Upper lobe of right lung (tissue), 1 donor: ENCODE measurements around the gene LRRC8E. TPM values are rescaled to one million over a fixed set of nuclear protein-coding genes. Genes with fewer than 3 reads are reported as not detected.

Experiments used
- ATAC-seq: fragments of 200-7000 bp; cut with Tn5 transposase; one replicate; pipeline ENCODE4 v1.9.1; 2020; ENCODE audit warnings: mild to moderate bottlenecking, moderate library complexity
- DNase-seq: peaks from one replicate; pipeline ENCODE4 v3.0.0-alpha.2; 2020
- H3K27ac ChIP-seq: fragments of 200-600 bp; one replicate; pipeline ENCODE4 v1.8.0; 2022
- H3K27me3 ChIP-seq: fragments of 200-600 bp; one replicate; pipeline ENCODE4 v1.8.0; 2022; ENCODE audit warnings: mild to moderate bottlenecking
- H3K36me3 ChIP-seq: fragments of 200-600 bp; one replicate; pipeline ENCODE4 v1.8.0; 2022
- H3K4me1 ChIP-seq: fragments of 200-600 bp; one replicate; pipeline ENCODE4 v1.8.0; 2022
- H3K4me3 ChIP-seq: fragments of 200-600 bp; one replicate; pipeline ENCODE4 v1.8.0; 2022; ENCODE audit warnings: mild to moderate bottlenecking
- H3K9me3 ChIP-seq: fragments of 200-600 bp; one replicate; pipeline ENCODE4 v1.8.0; 2022
- CTCF ChIP-seq: fragments of 200-600 bp; IDR thresholded peaks from one replicate; pipeline ENCODE4 v1.8.0; 2022; ENCODE audit warnings: antibody characterized with exemption
- intact Hi-C: fragments of 100-400 bp; cut with DNase I; formaldehyde crosslinking; loops from one replicate; pipeline ENCODE4 v1.11.0; 2022
- total RNA-seq: library from RNA; stranded (reverse); fragmentation: NEBNext Ultra II Directional; extraction: Animal tissue kit (Norgen Biotek cat#: 25700); gene quantifications from one replicate; pipeline ENCODE4 v1.2.1, GENCODE V29; 2021
- donor health status: DM: no; HTN: yes; CAD: no; lungs with severe emphysema.

The LRRC8E gene
- total RNA-seq, 1 donor from 2014 or later, result 11.0 TPM

DNA sequence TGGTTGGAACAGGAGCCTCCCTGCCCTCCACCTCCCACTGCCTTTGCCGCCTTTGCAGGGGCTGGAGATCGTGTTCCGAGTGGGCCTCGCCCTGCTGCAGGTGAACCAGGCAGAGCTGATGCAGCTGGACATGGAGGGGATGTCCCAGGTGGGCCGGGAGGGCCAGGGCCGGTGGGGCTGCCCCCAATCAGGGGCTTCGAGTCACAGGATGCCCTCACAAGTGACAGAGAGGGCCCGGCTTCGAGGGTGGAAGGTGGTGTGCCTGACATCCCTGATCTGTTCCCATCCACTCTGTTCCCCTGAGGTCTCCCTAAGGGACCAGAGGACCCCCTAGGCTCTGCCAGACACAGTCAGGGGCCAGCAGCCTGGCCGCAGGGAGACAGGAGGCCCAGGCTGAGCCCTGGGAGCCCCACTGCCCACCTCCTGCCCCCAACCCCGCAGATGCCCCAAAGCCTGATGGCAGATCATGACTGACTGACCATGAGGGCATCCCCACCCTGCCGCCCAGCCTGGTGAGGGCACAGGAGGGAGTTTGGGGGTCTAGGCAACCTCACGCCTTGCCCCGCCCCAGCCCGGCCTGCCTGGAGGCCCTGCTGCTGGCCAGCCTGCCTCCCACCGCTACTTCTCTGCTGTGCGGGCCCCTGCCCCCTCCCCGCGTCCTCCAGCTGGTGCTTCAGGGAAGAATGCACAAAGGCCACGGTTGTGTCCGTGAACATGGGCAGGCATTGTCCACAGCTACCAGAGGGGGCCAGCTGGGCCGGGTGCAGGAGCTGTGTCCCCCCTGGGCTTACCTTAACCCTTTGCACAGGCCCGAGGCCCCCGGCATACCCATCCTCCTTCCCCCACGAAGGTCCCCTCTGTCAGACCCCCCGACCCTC is 36.4 kb upstream of the LRRC8E start:
- no peaks in the 10 kb centered on the region for H3K36me3 ChIP-seq
- H3K27ac ChIP-seq, result no peak overlapping the region
- no peak for ATAC-seq
- no peaks in the 10 kb centered on the region for H3K4me1 ChIP-seq
- no peak for TF ChIP-seq CTCF
- no peak for DNase-seq
- no peaks in the 10 kb centered on the region for H3K27me3 ChIP-seq
- intact Hi-C loops, result no loop called here
- no peaks in the 10 kb centered on the region for H3K9me3 ChIP-seq
- no peak overlapping the region for H3K4me3 ChIP-seq

DNA sequence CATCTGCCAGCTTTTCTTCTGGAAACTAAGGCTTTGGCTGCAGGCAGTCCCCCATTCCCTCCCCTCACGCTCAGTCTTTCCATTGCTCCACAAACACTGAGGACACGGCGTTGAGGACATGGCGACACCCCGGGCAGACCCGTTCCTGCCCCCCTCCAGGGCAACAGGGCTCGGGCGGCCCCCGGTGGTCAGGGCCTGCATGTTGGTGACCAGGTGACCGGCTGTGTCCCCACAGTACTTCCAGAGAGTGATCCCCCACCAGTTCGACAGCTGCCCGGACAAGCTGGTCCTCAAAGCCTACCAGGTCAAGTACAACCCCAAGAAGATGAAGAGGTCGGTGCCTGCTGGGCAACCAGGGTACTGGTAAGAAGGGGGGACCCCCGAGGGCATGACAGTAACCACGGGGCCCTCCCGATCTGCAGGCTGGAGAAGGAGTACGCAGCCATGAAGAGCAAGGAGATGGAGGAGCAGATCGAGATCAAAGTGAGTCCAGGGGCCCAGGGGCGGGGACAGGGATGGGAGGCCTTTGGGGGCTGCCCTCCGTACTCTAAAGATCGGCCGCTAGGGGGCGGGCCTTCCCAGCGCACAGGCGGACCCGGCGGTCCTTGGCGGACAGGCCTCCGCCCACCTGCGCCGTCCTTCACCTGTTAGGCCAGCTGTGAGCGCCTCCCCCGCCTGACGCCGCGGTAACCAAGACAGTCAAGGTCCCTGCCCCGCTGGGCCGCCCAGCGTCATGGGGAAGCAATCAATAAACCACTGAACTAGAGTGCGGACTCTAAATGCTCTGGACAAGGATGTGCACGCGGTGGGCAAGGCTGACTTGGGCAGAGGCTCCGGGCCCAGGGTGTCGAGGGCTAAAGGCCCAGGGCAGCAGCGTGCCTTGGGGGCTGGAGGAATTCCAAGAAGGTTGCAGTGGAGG is 35.2 kb upstream of the LRRC8E start:
- no peaks in the 10 kb centered on the region for H3K9me3 ChIP-seq
- no peaks in the 10 kb centered on the region for H3K36me3 ChIP-seq
- ATAC-seq (peak; percentile 86), DNase-seq (peak; percentile 92)
- no peaks in the 10 kb centered on the region for H3K27me3 ChIP-seq
- H3K27ac ChIP-seq, result no peak overlapping the region
- intact Hi-C loops, result no loop called here
- peak; percentile 83 for TF ChIP-seq CTCF
- H3K4me3 ChIP-seq, result no peak overlapping the region
- H3K4me1 ChIP-seq, result no peaks in the 10 kb centered on the region

DNA sequence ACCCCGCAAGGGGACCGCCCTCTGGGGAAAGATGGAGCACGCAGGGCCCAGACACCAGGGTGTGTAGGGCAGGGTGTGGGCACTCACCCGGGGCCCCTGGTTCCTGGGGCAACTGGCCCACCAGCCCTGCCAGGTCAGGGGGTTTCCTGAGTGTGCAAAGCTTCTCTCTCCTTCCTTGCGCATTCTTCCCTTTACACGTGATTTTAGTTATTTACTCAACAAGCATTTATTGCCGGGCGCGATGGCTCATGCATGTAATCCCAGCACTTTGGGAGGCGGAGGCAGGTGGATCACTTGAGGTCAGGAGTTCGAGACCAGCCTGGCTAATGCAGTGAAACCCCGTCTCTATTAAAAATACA is 34.6 kb upstream of the LRRC8E start:
- H3K27ac ChIP-seq, result no peak overlapping the region
- no peaks in the 10 kb centered on the region for H3K27me3 ChIP-seq
- ATAC-seq (no peak), DNase-seq (no peak)
- no peak for TF ChIP-seq CTCF
- H3K4me3 ChIP-seq, result no peak overlapping the region
- no peaks in the 10 kb centered on the region for H3K9me3 ChIP-seq
- H3K36me3 ChIP-seq, result no peaks in the 10 kb centered on the region
- intact Hi-C loops, result no loop called here
- no peaks in the 10 kb centered on the region for H3K4me1 ChIP-seq

DNA sequence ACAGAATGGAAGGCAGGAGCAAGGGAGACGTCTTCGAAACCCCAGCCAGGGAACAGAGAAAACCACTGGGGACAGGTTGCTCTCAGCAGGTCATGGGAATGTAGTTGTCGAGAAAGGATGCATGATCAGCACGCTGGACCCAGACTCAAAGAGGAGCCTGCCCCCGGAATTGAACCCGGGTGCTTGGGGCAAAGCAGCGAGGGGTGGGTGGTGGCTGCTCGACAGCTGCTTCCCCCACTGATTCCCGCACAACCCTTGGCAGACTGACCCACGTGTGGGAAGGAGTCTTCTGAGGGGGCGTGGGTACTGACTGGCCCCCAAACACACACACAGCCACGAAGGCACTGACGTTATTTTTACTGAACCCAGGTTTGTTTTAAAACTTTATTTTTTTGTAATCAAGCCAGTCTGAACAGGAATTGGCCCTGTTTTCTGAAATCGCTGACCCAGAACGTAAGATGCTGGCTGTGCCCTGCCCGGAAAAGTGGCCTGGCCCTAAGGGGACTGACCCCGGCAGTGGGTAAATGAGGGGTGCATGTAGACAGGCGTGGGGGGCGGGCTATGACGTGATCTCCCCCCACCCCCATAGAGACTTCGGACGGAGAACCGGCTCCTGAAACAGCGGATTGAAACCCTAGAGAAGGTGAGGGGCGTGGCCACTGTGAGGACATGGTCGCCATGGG is 32.7 kb upstream of the LRRC8E start:
- ATAC-seq (no peak), DNase-seq (no peak)
- Histone ChIP-seq H3K27me3 (no peaks in the 10 kb centered on the region), H3K36me3 (no peaks in the 10 kb centered on the region), H3K9me3 (no peaks in the 10 kb centered on the region), H3K27ac (no peak overlapping the region), H3K4me1 (no peaks in the 10 kb centered on the region), H3K4me3 (no peak overlapping the region)
- TF ChIP-seq CTCF, result no peak
- intact Hi-C loops, result no loop called here

GRCh38 chr19:7856109-7856591 is 32.2 kb upstream of the LRRC8E start:
- Histone ChIP-seq H3K36me3 (no peaks in the 10 kb centered on the region), H3K4me1 (no peaks in the 10 kb centered on the region), H3K4me3 (no peak overlapping the region), H3K9me3 (no peaks in the 10 kb centered on the region), H3K27ac (no peak overlapping the region), H3K27me3 (peaks cover 4% of the 10 kb centered on the region)
- intact Hi-C loops, result no loop called here
- DNase-seq (no peak), ATAC-seq (no peak)
- no peak for TF ChIP-seq CTCF
